ENCODE measurements around the gene ASAP3.
"Not testable (repeated sequence)": the region's sequence is repeated elsewhere in the genome, so short reads cannot be mapped to it uniquely, and the experiment has no call there.

ASAP3 gene

GRCh38 chr1:23384312-23385058, 99.5 kb downstream of the ASAP3 start:
- Histone ChIP-seq H3K27me3 (ENCODE audit: control insufficient read depth in 1 of 2, insufficient read depth in 2 of 2, low read length in 2 of 2) (no peaks in the 10 kb centered on the region), H3K4me3 (ENCODE audit: low read depth in 1 of 2, low read length in 2 of 2) (no peak overlapping the region), H3K4me1 (ENCODE audit: insufficient read depth, low read length) (peaks cover 6% of the 10 kb centered on the region), H3K9me3 (ENCODE audit: low read length) (no peaks in the 10 kb centered on the region), H3K27ac (ENCODE audit: low read depth, low read length) (no peak overlapping the region), H3K9ac (ENCODE audit: low read length) (no peak overlapping the region), H3K36me3 (ENCODE audit: insufficient read depth, low read length) (peaks cover 33% of the 10 kb centered on the region)

GRCh38 chr1:23383577-23384311, 100.2 kb downstream of the ASAP3 start:
- H3K9ac ChIP-seq (ENCODE audit: low read length): no peak overlapping the region
- no peak overlapping the region for H3K4me3 ChIP-seq (ENCODE audit: low read depth in 1 of 2, low read length in 2 of 2)
- H3K27me3 ChIP-seq (ENCODE audit: control insufficient read depth in 1 of 2, insufficient read depth in 2 of 2, low read length in 2 of 2): no peaks in the 10 kb centered on the region
- no peak overlapping the region for H3K27ac ChIP-seq (ENCODE audit: low read depth, low read length)
- peaks cover 33% of the 10 kb centered on the region for H3K36me3 ChIP-seq (ENCODE audit: insufficient read depth, low read length)
- H3K4me1 ChIP-seq (ENCODE audit: insufficient read depth, low read length): peaks cover 6% of the 10 kb centered on the region
- H3K9me3 ChIP-seq (ENCODE audit: low read length): no peaks in the 10 kb centered on the region

- H3K9ac ChIP-seq (ENCODE audit: low read length): no peak overlapping the region
- no peaks in the 10 kb centered on the region for H3K9me3 ChIP-seq (ENCODE audit: low read length)
- peaks cover 33% of the 10 kb centered on the region for H3K36me3 ChIP-seq (ENCODE audit: insufficient read depth, low read length)
- H3K4me3 ChIP-seq (ENCODE audit: low read depth in 1 of 2, low read length in 2 of 2): no peak overlapping the region
- no peaks in the 10 kb centered on the region for H3K27me3 ChIP-seq (ENCODE audit: control insufficient read depth in 1 of 2, insufficient read depth in 2 of 2, low read length in 2 of 2)
- H3K27ac ChIP-seq (ENCODE audit: low read depth, low read length): no peak overlapping the region
- H3K4me1 ChIP-seq (ENCODE audit: insufficient read depth, low read length): peaks cover 14% of the 10 kb centered on the region
Observed at GRCh38 chr1:23381233-23381885, 102.6 kb downstream of the ASAP3 start.

GRCh38 chr1:23380719-23381118, 103.3 kb downstream of the ASAP3 start:
- Histone ChIP-seq H3K27me3 (ENCODE audit: control insufficient read depth in 1 of 2, insufficient read depth in 2 of 2, low read length in 2 of 2) (no peaks in the 10 kb centered on the region), H3K4me3 (ENCODE audit: low read depth in 1 of 2, low read length in 2 of 2) (no peak overlapping the region), H3K4me1 (ENCODE audit: insufficient read depth, low read length) (peaks cover 14% of the 10 kb centered on the region), H3K27ac (ENCODE audit: low read depth, low read length) (no peak overlapping the region), H3K9me3 (ENCODE audit: low read length) (no peaks in the 10 kb centered on the region), H3K9ac (ENCODE audit: low read length) (no peak overlapping the region), H3K36me3 (ENCODE audit: insufficient read depth, low read length) (peaks cover 33% of the 10 kb centered on the region)

GRCh38 chr1:23380236-23380635, 103.7 kb downstream of the ASAP3 start:
- peaks cover 31% of the 10 kb centered on the region for H3K36me3 ChIP-seq (ENCODE audit: insufficient read depth, low read length)
- not testable (repeated sequence) for H3K4me3 ChIP-seq (ENCODE audit: low read depth in 1 of 2, low read length in 2 of 2); H3K9ac ChIP-seq (ENCODE audit: low read length); H3K27ac ChIP-seq (ENCODE audit: low read depth, low read length); H3K9me3 ChIP-seq (ENCODE audit: low read length); H3K27me3 ChIP-seq (ENCODE audit: control insufficient read depth in 1 of 2, insufficient read depth in 2 of 2, low read length in 2 of 2)
- peaks cover 14% of the 10 kb centered on the region for H3K4me1 ChIP-seq (ENCODE audit: insufficient read depth, low read length)

Data from muscle layer of colon (tissue), 2 donors.